ENCODE results near the gene COL8A1.

DNA sequence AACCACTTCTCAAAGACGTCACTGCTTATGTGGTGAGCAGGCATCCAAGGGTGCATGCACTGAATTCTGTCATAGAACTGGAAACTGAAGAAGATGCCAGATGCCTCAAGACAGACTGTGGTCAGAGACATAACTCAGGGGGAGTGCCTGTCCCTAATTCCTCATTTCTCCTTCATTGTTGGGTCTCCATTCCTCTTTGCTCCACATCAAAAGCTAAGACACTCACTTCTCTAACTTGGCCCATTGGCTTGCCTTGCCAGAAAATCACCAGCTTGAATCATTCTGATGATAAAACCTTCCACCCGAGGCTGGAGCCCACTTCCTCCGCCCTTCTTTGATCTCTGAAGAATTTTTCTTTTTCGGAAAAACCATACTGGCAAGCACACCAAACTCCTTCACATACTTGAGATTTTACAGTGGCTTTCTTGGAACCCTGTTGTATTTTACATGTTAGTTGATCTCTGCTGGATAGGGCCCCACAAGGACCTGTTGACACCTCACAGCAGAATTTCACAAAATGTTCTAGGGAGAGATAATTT is 69.9 kb downstream of the COL8A1 start:
- no peak for TF ChIP-seq POLR2A (IDR thresholded peaks at IDR 0.05; ENCODE audit: low read depth, low read length)
- no peak for TF ChIP-seq TAF1 (IDR thresholded peaks at IDR 0.05; ENCODE audit: borderline replicate concordance, low read depth, low read length)
